Suppressor macrophage treated with lipopolysaccharide for 4 hours (primary cell): ENCODE data around the gene MSL3B.
A peak's percentile ranks its signal among the peaks of the same experiment; 100 is the strongest.
"Not testable (repeated sequence)": the region's sequence is repeated elsewhere in the genome, so short reads cannot be mapped to it uniquely, and the experiment has no call there.

ENCODE experiments used
- DNase-seq: peaks from one replicate; pipeline ENCODE4 v3.0.0-alpha.2; 2020

The MSL3B gene

GRCh38 chr2:233867993-233868532 lies at the start of gene MSL3B:
MSL3B (minus strand) TSS chr2:233868386.
- peak; percentile 77 for DNase-seq

- DNase-seq: no peak
These were observed 48.9 kb upstream of the MSL3B start, which contains the start of gene TRPM8 for GRCh38 chr2:233917116-233917515. TRPM8 (plus strand) TSS chr2:233917373; CDS start chr2:233926538, 9,165 bp downstream.

- no peak for DNase-seq
These were observed 46.9 kb upstream of the MSL3B start for GRCh38 chr2:233915128-233915527.

GRCh38 chr2:233912691-233913423 lies 44.7 kb upstream of the MSL3B start:
- DNase-seq: no peak

- no peak for DNase-seq
These were observed 39.4 kb upstream of the MSL3B start for GRCh38 chr2:233907627-233908026.

- no peak for DNase-seq
These were observed 37.8 kb upstream of the MSL3B start for GRCh38 chr2:233905945-233906344.

- DNase-seq: no peak
These were observed 33.7 kb upstream of the MSL3B start for GRCh38 chr2:233901884-233902283.

GRCh38 chr2:233901367-233901766 lies 33.2 kb upstream of the MSL3B start:
- no peak for DNase-seq

GRCh38 chr2:233896253-233896652 lies 28.1 kb upstream of the MSL3B start:
- not testable (repeated sequence) for DNase-seq

- no peak for DNase-seq
These were observed 24.6 kb upstream of the MSL3B start for GRCh38 chr2:233892793-233893192.

- DNase-seq: no peak
These were observed 14.2 kb upstream of the MSL3B start for GRCh38 chr2:233882353-233882752.

GRCh38 chr2:233872125-233872524 lies 3.9 kb upstream of the MSL3B start:
- DNase-seq: peak; percentile 25

- DNase-seq: no peak
These were observed 3.2 kb upstream of the MSL3B start for GRCh38 chr2:233871432-233871831.

GRCh38 chr2:233866479-233866878 lies 1.7 kb downstream of the MSL3B start:
- no peak for DNase-seq

GRCh38 chr2:233865838-233866237 lies 2.3 kb downstream of the MSL3B start:
- no peak for DNase-seq

- DNase-seq: no peak
These were observed 5.9 kb downstream of the MSL3B start for GRCh38 chr2:233862261-233862768.

GRCh38 chr2:233858331-233858730 lies 9.9 kb downstream of the MSL3B start:
- DNase-seq: no peak

- DNase-seq: peak; percentile 60
These were observed 10.6 kb downstream of the MSL3B start for GRCh38 chr2:233857511-233858141.

- DNase-seq: no peak
These were observed 12.0 kb downstream of the MSL3B start for GRCh38 chr2:233856184-233856583.

- no peak for DNase-seq
These were observed 12.8 kb downstream of the MSL3B start for GRCh38 chr2:233855345-233855744.

- DNase-seq: peak; percentile 95
These were observed 13.8 kb downstream of the MSL3B start, which contains the start of gene HJURP for GRCh38 chr2:233854241-233854981. HJURP (minus strand) TSS chr2:233854535; CDS start chr2:233854500, 35 bp downstream.

- no peak for DNase-seq
These were observed 14.3 kb downstream of the MSL3B start for GRCh38 chr2:233853883-233854240.

GRCh38 chr2:233853353-233853752 lies 14.8 kb downstream of the MSL3B start:
- DNase-seq: no peak
